HG03196 (cell line): ENCODE results near the gene ARHGAP28.

Source experiments
- ATAC-seq: cut with Tn5 transposase; IDR thresholded peaks from one replicate; pipeline ENCODE4 v1.9.1; 2021; ENCODE audit not compliant: unreplicated experiment

The ARHGAP28 gene

DNA sequence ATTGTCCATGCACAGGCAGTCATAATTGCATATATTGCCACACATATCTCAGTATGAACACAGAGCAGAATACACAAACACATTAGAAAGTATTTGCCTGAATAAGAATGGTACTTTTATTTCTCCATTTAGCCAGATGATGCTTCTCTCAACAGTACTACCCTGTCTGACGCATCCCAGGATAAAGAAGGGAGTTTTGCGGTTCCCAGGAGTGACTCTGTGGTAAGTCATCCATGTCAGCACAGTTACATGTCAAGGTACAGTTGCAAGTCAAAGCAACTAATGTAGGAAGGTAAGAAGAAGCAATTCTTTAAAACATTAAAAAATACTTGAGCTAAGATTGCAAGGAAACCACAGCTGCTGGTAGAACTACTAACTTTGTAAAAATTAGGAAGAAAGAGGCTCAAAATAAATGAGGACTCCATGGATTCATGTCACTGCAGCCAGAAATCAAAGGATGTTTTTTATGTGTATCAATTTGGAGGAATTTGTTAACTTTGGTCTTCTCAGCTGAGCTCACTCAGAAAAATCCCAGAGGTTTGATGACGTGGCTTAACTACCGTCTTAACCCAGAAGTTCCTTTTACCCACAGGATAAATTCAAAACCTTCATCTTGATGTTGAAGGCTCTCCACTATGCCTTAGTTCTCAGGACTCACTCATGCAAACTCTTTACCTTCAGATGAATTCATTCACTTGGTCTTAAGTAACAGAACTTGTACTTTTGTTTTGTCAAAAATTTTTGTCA lies 130.3 kb downstream of the ARHGAP28 start:
- ATAC-seq, result no peak

- ATAC-seq, result no peak
Measured at GRCh38 chr18:6860804-6861448, 131.4 kb downstream of the ARHGAP28 start.

DNA sequence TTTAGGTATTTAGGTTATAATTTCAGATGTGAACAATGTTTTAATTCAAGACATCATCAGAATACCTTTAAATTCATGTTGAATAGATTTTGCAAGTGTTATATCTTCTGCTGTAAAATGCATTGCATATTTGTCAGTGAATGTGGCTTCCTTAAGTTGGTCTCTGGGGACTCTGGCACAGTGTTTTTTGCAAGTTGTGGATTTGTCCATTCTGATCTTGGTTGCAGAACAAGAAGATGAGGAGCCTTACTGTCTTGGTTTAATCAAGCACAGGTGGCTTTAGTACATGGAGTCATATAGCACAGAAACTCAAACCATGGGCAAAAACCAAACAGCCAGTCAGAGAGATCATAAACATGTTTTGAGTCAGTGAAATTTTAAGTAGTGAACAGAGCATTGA lies 135.7 kb downstream of the ARHGAP28 start:
- no peak for ATAC-seq

- no peak for ATAC-seq
Measured at GRCh38 chr18:6866552-6867085, 137.1 kb downstream of the ARHGAP28 start.

GRCh38 chr18:6868033-6868432 lies 138.5 kb downstream of the ARHGAP28 start:
- no peak for ATAC-seq

DNA sequence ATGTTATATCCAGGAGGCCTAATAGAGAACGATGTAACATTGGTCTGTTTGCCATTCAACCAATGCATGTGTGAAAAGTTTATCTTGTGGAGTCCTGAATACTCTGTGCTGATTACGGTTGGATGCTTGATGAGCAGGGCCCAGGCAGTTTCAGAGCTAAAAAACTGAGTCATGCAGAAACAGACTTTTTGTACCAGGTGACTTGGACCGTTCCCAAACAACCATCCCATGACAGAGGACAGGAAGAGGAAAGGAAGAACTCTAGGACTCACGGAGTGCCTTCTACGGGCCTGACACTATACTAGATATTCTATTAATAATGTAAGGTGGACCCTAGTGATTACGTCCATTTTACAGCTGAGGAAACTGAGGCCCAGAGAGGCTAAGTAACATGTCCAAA lies 142.1 kb downstream of the ARHGAP28 start:
- ATAC-seq, result no peak

GRCh38 chr18:6873040-6873751 lies 143.7 kb downstream of the ARHGAP28 start:
- no peak for ATAC-seq

DNA sequence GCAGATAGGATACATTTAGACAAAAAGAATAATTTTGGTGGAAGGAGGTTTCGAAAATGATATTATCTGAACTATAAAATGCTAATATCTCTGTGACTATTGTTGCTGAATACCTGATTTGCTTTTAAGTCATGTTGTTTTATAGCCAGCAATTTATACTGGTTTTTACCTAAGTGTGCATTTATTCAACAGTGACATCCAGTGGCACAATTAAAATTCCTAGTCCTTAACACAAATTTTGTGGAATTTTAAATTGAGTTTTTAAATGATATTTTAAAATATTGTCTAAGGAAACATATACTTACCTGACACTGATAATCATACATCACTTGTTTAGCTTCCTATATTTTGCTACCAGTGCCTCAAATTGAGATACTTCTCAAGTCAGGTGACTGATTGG lies 144.8 kb downstream of the ARHGAP28 start:
- ATAC-seq, result no peak

- ATAC-seq, result no peak
Measured at GRCh38 chr18:6875749-6876148, 146.2 kb downstream of the ARHGAP28 start.

DNA sequence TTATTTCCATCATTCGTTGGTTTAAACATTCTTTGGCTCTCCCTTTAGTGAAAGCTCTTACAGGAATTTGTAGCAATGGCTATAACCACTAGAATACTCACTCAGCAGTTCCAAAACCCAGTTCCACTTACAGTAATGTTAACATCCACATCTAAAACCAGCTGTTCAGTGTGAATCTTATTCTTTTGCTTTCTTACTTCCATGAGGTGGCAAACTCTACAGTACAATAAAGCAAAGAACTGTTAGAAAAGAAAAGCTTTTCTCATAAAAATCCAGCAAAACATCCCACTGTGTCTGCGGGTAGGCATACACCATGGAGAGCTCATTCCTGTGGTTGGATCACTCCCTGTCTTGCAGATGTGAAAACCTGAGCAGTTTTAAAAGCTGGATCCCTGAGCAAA lies 147.1 kb downstream of the ARHGAP28 start:
- no peak for ATAC-seq

- ATAC-seq, result no peak
Measured at GRCh38 chr18:6877288-6877687, 147.8 kb downstream of the ARHGAP28 start.

DNA sequence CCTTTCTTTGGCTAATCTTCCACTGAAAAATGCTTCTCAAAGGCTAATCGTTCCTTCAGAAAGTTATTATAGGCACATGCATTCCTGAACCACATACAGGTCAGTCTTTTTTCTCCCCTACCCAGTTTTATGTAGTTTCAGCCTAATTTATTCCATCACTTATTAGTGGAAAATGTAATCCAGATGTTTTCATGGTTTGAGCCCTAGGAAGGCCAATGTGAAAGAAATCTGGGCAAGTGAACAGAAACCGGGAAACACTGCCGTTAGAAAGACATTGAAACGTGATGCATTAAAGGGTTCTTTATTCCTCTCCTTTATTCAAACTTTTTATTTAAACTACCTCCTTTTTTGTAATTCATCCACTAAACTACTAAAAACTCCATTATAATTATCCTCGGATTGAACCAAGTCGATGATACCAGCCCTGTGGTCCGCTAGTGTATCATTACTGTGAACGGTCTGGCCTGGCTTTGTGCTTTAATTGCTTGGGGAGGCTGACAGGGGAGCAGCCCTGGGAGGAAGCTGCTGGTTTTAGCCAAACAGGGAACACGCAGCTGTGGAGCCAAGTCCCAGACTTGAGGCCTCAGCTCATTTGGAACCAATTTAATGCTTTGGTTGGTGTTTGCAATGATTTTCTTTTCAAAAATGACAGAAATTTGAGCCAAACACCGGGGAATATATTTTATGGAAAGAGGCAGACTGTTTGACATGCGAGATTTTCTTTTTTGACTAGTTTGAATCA lies 149.2 kb downstream of the ARHGAP28 start:
- ATAC-seq, result no peak

DNA sequence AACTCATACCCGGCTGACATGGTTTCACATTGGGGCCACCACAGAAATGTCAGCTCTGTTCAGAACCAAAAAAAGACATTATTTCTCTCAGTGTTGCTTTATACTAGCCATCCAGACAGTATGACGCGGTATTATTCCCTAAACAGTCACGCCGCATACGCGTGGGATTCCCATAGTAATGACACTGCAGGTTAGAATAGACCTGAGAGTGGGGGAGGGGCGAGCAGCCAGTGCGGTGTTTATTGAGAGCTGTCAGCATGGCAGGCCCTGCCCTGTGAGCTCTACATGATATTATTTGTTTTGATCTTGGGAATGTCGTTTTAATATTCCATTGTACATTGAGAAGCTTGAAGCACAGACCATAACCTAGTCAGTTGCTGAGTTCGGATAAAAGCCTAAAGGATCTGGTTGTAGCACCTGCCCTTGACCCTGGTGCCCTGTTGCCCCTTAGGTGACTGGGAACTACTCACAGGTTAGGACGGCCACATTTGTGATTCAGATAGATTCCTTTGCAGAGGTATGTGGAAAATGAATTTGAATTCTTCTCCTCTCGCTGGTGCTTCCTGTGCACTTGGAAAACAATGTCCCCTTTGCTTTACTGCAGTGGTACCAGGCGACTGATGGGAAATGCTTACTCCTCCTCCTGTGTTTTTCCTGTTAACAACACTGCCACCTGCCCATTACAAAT lies 150.1 kb downstream of the ARHGAP28 start:
- no peak for ATAC-seq

DNA sequence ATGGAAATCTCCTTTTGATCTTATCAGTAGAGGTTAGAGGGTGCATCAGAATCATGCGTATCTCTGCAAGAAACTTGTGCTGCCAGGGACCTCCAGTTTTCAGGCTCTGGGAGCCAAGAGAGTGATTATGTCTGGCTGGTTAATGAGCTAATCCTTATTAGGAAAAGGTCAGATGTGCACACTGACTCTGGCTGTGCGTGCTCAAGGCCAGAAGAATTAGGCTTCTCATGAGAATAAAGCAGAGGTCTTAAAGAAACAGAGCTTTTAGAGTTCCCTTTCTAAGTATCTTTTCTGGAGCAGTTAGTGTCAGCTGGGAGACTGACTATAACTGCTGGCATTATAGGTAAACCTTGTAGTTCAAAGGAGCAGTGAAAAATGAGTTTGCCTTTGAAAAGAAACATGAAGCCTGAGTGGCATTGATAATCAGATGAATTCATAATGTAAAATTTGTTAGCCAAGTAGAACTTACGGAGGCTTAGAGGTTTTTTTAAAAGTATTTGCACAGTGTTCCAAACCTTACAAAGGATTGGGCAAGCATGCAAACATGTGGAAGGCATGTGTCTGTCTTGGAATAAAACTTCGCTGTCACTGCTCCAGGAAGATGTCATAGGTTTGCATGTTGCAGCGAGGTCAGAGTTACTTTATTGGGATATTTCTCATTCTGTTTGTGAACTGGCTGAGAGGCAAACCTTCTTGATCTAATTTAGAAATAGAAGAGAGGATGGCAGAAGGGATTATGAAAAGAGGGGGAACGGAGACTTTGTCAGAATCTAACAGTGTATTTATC lies 151.7 kb downstream of the ARHGAP28 start:
- no peak for ATAC-seq

GRCh38 chr18:6882401-6882800 lies 152.9 kb downstream of the ARHGAP28 start:
- ATAC-seq, result no peak

DNA sequence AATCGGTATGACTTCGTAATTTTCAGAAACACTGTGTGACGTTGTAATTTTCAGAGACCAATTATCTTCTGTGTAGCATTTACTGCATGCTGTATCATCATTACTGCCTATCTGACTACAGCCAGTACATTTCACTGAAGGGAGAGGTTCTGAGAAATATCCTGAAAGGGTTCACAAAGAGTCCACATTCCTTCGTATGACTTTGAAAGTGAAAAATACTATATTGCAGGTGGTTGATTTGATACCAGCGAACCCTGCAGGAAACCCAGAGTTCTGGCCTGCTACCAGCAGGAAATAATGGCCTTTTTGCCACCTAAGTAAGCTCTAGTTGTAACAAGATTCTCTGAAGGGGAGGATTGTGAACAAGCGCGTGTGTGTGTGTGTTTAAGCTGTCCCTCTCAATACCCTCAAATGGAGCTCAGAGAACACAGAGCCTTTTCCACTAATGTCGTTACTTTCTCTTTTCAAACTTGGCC lies 155.5 kb downstream of the ARHGAP28 start:
- ATAC-seq, result no peak

DNA sequence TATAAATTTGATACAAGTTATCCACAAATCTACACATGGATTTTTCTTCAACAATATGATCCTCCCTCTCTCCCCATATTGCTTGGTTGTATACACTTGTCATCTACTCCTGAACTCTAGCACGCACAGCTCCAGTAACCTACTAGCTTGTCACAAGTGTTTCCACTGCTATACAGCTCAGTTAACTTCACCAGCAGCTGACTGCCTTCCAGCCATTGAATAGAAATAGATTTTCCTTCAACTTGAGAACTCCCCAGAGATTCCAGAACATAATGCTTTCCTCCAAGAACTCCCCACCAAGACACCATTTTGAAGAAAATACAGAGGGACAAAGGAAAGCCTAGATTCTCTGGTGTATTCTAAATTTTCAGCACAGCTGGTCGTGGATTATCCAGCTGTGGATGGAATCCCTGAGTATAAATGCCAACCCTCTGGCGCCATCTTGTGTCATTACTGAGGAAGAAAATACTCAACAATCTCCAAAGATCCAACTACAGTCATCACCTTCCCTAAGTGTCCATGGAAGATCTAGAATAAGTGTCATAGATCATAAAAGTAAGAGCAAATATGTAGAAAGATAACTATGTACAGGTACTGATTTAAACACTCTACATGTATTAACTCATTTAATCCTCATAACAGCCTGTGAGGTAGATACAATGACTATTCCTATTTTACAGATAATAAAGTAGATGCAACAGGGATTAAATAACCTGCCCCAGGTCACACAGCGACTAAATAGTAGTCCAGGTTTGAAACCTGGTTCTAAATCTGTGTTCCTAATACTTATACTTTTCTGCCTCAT lies 156.7 kb downstream of the ARHGAP28 start:
- ATAC-seq, result no peak

- no peak for ATAC-seq
Measured at GRCh38 chr18:6886797-6887330, 157.3 kb downstream of the ARHGAP28 start.

- no peak for ATAC-seq
Measured at GRCh38 chr18:6891788-6892187, 162.3 kb downstream of the ARHGAP28 start.
